Colonic mucosa (tissue), 4 donors: ENCODE results near the gene SULF2. TPM values are rescaled to one million over a fixed set of nuclear protein-coding genes. Genes with fewer than 3 reads are reported as not detected.

ENCODE experiments used
- DNase-seq: peaks from one replicate; pipeline ENCODE4 v3.0.0-alpha.2; 2020
- H3K27ac ChIP-seq: fragments of 200-600 bp; one replicate; pipeline ENCODE4 v1.8.0; 2021
- H3K27me3 ChIP-seq: fragments of 200-600 bp; one replicate; pipeline ENCODE4 v1.8.0; 2021
- H3K36me3 ChIP-seq: fragments of 200-600 bp; one replicate; pipeline ENCODE4 v1.8.0; 2021
- H3K4me1 ChIP-seq: fragments of 200-600 bp; one replicate; pipeline ENCODE4 v1.8.0; 2021; ENCODE audit warnings: mild to moderate bottlenecking
- H3K4me3 ChIP-seq: fragments of 200-600 bp; one replicate; pipeline ENCODE4 v1.8.0; 2021
- H3K9ac ChIP-seq, 2 donors: one replicate each; pipeline ENCODE4 v1.7.0; 2013; ENCODE audit warnings: control low read depth in 2 of 2, low read depth in 2 of 2, low read length in 2 of 2
- H3K9me3 ChIP-seq: fragments of 200-600 bp; one replicate; pipeline ENCODE4 v1.8.0; 2021
- CTCF ChIP-seq: fragments of 200-600 bp; IDR thresholded peaks from one replicate; pipeline ENCODE4 v1.8.0; 2022; ENCODE audit warnings: antibody characterized with exemption, mild to moderate bottlenecking
- intact Hi-C: fragments of 100-400 bp; cut with DNase I; formaldehyde crosslinking; loops from one replicate; pipeline ENCODE4 v1.14.1; 2022
- total RNA-seq, 2 donors: library from RNA; stranded (reverse); fragmentation: NEBNext Ultra II Directional in 1 of 2; extraction: Animal tissue kit (Norgen Biotek cat#: 25700) in 1 of 2; gene quantifications; one replicate each; pipeline ENCODE4 v1.2.1, GENCODE V29; 2021
- donor health status: healthy.
- donor health status: DM: no; HTN: no; CAD: no.
- donor health status: DM: no; HTN: no; CAD: no.

Gene SULF2
- total RNA-seq, 2 donors from 2014 or later = 97.9 to 153 TPM

DNA sequence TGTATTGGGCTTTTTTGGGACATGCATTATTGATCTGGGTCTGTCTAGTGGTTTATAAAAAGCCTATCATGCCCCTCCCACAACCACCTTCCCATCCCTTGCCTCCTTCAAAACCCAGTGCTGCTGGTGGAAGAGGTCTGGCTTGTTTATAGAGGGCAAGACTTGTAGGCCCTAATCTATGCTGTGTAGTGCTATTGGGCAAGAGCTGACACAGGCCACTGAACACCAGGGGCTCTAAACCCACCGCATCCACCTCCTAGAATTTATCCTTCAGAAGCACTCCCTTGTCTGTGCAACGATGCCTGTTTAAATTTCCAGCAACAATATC, 30.9 kb downstream of the SULF2 start:
- DNase-seq = no peak
- Histone ChIP-seq H3K4me3 (no peak overlapping the region), H3K27ac (no peak overlapping the region), H3K9ac (no peak overlapping the region), H3K4me1 (no peaks in the 10 kb centered on the region), H3K27me3 (no peaks in the 10 kb centered on the region), H3K9me3 (no peaks in the 10 kb centered on the region), H3K36me3 (no peaks in the 10 kb centered on the region)
- TF ChIP-seq CTCF = no peak
- intact Hi-C loops = no loop called here

GRCh38 chr20:47753576-47754387, 31.5 kb downstream of the SULF2 start:
- no peaks in the 10 kb centered on the region for H3K4me1 ChIP-seq
- H3K36me3 ChIP-seq = no peaks in the 10 kb centered on the region
- no peak overlapping the region for H3K9ac ChIP-seq
- TF ChIP-seq CTCF = no peak
- H3K27ac ChIP-seq = no peak overlapping the region
- H3K4me3 ChIP-seq = no peak overlapping the region
- intact Hi-C loops = no loop called here
- DNase-seq = no peak
- no peaks in the 10 kb centered on the region for H3K27me3 ChIP-seq
- H3K9me3 ChIP-seq = no peaks in the 10 kb centered on the region

- Histone ChIP-seq H3K9me3 (no peaks in the 10 kb centered on the region), H3K4me3 (no peak overlapping the region), H3K27ac (no peak overlapping the region), H3K9ac (no peak overlapping the region), H3K27me3 (no peaks in the 10 kb centered on the region), H3K4me1 (no peaks in the 10 kb centered on the region), H3K36me3 (no peaks in the 10 kb centered on the region)
- intact Hi-C loops = no loop called here
- DNase-seq = no peak
- no peak for TF ChIP-seq CTCF
Observed at GRCh38 chr20:47751449-47751848, 33.8 kb downstream of the SULF2 start.

DNA sequence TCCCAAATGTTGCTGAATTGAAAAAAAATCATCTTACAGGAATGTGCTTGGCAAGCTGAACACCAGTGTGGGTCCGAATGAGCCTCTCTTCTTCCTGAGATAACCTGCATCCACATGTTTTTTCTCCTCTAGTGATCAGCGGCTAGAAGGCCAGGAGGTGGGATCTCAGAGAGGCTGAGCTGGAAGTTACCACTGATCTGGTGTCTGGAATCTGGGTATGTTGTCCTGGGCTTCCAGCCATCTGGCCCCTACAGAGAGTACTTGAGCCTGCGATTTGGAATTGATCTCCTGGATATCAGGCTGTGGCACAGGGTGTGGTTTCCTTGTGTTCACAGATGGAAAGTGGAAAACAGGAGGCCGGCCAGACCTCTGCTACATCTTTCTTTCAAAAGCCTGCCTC, 35.9 kb downstream of the SULF2 start:
- no peak overlapping the region for H3K4me3 ChIP-seq
- TF ChIP-seq CTCF = no peak
- H3K9me3 ChIP-seq = no peaks in the 10 kb centered on the region
- no peaks in the 10 kb centered on the region for H3K36me3 ChIP-seq
- H3K27me3 ChIP-seq = no peaks in the 10 kb centered on the region
- intact Hi-C loops = no loop called here
- no peak overlapping the region for H3K9ac ChIP-seq
- no peak overlapping the region for H3K27ac ChIP-seq
- DNase-seq = no peak
- H3K4me1 ChIP-seq = no peaks in the 10 kb centered on the region

- Histone ChIP-seq H3K9ac (no peak overlapping the region), H3K4me3 (no peak overlapping the region), H3K27ac (no peak overlapping the region), H3K9me3 (no peaks in the 10 kb centered on the region), H3K4me1 (no peaks in the 10 kb centered on the region), H3K27me3 (no peaks in the 10 kb centered on the region), H3K36me3 (no peaks in the 10 kb centered on the region)
- intact Hi-C loops = no loop called here
- TF ChIP-seq CTCF = no peak
- DNase-seq = no peak
Observed at GRCh38 chr20:47748823-47749222, 36.5 kb downstream of the SULF2 start.
